Astrocyte of the cerebellum (primary cell): ENCODE measurements around the gene CLEC3B.

Source experiments
- DNase-seq: peaks from one replicate; pipeline ENCODE4 v3.0.0-alpha.2; 2011; ENCODE audit warnings: low read depth
- H3K4me3 ChIP-seq: 2 replicates; pipeline ENCODE4 v1.5.1; 2011; ENCODE audit warnings: mild to moderate bottlenecking, low read depth, low read length, moderate library complexity
- in situ Hi-C: cut with HindIII; loops from 2 replicates; pipeline ENCODE4 v1.10.0; 2017; ENCODE audit warnings: low sequenced_read_pairs
- TF ChIP-seq, protein P1 (sequence below): IDR thresholded peaks from 2 replicates; pipeline ENCODE4 v1.5.1; 2012; ENCODE audit warnings: low read length, low read depth, moderate library complexity, mild to moderate bottlenecking; ENCODE audit errors: missing control alignments

CLEC3B gene

DNA sequence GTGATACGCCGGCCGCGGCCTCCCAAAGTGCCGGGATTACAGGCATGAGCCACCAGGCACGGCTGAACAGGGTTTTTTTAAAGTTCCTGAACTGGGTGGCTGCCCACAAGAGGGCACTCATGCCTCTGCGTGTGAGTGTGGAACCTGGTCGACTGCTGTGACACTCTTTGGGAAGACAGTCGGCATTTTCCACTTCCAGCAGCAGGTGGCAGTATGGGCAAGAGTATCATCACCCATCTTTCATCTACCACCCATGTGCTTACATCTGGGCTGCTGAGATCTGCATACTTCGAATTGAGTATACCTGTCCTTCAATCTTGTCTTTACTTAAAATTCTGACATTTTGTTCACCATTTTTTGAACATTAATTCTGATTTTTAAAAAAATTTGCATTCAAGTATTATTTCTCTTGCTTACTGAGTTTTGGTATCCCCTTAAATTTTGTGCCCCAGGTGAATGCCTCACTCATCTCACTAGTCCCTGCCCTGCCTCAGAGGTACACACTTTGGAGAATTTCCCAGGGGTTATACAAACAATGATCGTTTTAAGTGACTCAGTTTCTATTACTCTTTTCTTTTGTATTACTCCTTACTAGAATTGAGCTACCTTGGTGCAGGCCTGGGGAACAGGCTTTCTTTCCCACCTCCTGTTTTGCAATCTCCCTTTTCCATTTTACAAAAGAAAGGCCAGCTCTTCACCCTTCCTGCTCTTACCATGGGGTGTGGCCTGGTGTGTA, 11.8 kb downstream of the CLEC3B start:
- in situ Hi-C loops, result loop anchor here (25.0 kb wide), 2 partner anchors 174 to 624 kb away; no protein-coding TSS in a partner anchor
- DNase-seq, result peak; percentile 86

DNA sequence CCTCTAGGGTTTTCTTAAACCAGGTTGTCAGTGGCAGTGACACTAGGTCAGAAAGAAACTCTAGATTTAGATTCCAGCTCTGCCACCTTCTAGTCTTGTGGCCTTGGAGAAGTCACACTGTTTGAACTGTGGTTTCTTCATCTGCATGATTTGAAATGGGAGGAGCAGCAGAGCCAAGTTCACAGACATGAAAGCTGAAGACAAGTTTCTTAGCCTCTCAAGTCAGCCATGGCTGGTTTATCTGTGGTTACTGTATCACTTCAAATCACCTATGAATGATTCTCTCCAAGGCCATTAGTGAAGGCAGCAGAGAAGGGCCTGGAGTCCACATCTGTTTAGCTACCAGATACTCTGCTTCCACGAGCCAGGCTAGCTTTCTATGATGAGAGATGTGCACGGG, 15.6 kb downstream of the CLEC3B start:
- no peak for DNase-seq
- H3K4me3 ChIP-seq, result no peak overlapping the region
- in situ Hi-C loops, result loop anchor here (5.0 to 25.0 kb wide), 3 partner anchors 171 to 621 kb away; no protein-coding TSS in a partner anchor
- TF ChIP-seq, protein P1, sequence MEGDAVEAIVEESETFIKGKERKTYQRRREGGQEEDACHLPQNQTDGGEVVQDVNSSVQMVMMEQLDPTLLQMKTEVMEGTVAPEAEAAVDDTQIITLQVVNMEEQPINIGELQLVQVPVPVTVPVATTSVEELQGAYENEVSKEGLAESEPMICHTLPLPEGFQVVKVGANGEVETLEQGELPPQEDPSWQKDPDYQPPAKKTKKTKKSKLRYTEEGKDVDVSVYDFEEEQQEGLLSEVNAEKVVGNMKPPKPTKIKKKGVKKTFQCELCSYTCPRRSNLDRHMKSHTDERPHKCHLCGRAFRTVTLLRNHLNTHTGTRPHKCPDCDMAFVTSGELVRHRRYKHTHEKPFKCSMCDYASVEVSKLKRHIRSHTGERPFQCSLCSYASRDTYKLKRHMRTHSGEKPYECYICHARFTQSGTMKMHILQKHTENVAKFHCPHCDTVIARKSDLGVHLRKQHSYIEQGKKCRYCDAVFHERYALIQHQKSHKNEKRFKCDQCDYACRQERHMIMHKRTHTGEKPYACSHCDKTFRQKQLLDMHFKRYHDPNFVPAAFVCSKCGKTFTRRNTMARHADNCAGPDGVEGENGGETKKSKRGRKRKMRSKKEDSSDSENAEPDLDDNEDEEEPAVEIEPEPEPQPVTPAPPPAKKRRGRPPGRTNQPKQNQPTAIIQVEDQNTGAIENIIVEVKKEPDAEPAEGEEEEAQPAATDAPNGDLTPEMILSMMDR, result no peak

More for the DNA sequence above, 11.8 kb downstream of the CLEC3B start:
- H3K4me3 ChIP-seq, result no peak overlapping the region
- TF ChIP-seq, protein P1, result peak; percentile 86

DNA sequence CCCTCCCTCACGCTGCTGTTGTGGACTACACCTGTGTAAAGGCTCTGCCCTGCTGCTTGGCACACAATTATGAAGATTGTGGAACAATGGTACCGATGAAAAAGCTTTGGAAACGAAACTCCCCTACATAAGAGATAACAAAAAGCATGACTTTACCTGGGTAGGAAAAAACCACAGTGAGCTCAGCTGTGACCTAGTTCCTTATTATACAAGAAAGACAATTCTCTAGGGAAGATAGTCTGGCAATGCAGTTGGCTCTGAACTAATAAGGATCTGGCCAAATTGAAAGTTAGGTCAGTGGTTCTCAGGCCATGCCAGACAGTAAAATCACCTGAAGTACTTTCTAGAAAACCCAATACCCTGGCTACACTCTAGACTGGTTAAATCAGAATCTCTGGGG, 16.1 kb downstream of the CLEC3B start:
- in situ Hi-C loops, result loop anchor here (5.0 to 25.0 kb wide), 3 partner anchors 170 to 620 kb away; no protein-coding TSS in a partner anchor
- no peak for DNase-seq
- H3K4me3 ChIP-seq, result no peak overlapping the region
- TF ChIP-seq, protein P1, result no peak

DNA sequence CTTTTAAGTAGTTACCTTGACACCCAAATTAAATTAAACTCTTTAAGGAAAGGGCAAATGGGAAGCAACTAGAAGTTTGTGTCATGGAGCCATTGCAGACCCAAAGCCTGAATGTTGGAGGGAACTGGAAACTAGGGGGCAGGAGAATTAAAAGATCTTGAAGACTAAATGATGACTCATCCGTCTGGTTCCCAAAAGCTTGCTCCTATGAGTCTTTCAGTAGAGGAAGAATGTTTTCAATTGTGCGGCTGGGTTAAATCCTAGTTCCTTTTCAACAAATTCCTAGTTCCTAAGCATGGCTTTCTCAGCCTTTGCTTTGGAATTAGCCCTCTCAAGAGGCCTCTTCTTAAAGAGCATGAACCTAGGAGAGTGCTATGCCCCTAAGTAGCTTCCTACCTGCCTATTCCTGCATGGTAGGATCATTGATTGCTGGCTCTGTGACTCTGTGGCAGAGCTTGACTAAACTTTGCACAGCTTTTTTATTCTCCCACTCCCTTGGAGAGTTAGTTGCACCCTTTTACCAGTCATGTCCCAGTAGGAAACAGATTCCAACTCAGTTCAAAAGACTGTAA, 17.7 kb downstream of the CLEC3B start:
- no peak overlapping the region for H3K4me3 ChIP-seq

DNA sequence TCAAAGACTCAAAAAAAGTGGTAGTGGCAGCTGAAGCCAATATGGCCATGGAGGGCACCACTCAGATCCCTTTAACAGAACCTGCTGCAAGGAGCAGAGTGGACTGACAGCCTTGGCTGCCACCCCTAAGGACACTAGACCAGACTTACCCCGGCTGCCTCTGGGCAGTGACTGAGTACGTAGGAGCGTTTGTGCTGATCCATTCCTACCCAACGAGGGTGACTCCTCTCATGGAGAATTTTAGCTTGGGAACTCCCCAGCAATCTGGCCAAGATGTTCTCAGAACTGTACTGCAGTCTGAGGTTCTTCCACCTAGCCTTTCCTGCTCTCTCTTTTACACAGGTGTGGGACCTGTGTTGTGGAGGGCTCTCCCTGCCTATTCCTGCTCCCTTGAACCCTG, 22.1 kb downstream of the CLEC3B start:
- in situ Hi-C loops, result loop anchor here (25.0 kb wide), 2 partner anchors 164 to 614 kb away; no protein-coding TSS in a partner anchor
- DNase-seq, result no peak
- H3K4me3 ChIP-seq, result no peak overlapping the region
- TF ChIP-seq, protein P1, result no peak

More for the DNA sequence above, 17.7 kb downstream of the CLEC3B start:
- in situ Hi-C loops, result loop anchor here (5.0 to 25.0 kb wide), 3 partner anchors 168 to 618 kb away; no protein-coding TSS in a partner anchor
- TF ChIP-seq, protein P1, result peak; percentile 43
- peak; percentile 76 for DNase-seq

DNA sequence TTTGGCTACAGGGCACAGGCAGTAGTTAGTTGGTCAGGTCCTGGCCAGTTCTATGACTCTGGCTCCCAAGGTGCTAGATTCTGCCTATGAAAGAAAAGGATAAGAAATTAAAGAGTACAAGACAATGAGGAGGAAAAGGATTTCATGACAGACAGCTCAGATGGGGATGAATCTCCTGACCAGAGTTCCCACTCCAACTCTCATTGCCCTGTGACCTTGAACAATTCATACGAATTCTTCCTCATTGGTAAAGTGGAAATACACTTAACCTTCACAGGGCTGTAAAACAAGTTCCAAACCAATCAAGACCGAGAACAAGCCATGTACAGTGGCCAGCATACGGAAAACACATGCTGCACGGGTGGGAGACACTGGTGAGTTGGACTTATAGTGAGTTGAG, 23.7 kb downstream of the CLEC3B start:
- no peak for DNase-seq
- in situ Hi-C loops, result loop anchor here (25.0 kb wide), 2 partner anchors 162 to 612 kb away; no protein-coding TSS in a partner anchor
- no peak overlapping the region for H3K4me3 ChIP-seq
- TF ChIP-seq, protein P1, result no peak
